GM18519 (cell line): ENCODE data around the gene SDF2.
"Not testable (repeated sequence)": the region's sequence is repeated elsewhere in the genome, so short reads cannot be mapped to it uniquely, and the experiment has no call there.

Source experiments
- ATAC-seq: cut with Tn5 transposase; IDR thresholded peaks from one replicate; pipeline ENCODE4 v1.9.1; 2021; ENCODE audit warnings: mild to moderate bottlenecking, moderate library complexity; ENCODE audit not compliant: unreplicated experiment, low FRiP score

SDF2 gene

GRCh38 chr17:28685366-28685765, 23.7 kb upstream of the SDF2 start:
- ATAC-seq, result no peak

DNA sequence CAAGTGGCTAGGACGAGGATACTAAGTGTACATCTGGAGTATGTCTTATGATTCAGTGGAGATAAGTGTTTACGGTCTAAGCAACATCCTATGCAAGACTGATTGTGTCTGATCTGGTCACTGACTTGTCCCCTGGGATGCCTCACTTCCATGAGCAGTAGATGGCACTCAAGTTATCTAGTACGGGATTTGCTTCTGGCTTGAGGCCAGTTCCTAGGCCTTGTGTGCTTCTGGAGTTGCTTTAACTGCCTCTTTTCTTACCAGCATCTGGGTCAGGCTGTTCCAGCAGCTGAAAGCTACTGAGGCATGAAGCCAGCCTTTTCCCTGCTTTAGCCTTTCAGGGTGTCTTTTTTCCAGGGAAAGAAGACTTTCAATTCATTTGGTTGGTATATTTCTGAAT, 23.3 kb upstream of the SDF2 start:
- ATAC-seq, result no peak

- ATAC-seq, result no peak
Measured at GRCh38 chr17:28682655-28683054, 20.9 kb upstream of the SDF2 start.

DNA sequence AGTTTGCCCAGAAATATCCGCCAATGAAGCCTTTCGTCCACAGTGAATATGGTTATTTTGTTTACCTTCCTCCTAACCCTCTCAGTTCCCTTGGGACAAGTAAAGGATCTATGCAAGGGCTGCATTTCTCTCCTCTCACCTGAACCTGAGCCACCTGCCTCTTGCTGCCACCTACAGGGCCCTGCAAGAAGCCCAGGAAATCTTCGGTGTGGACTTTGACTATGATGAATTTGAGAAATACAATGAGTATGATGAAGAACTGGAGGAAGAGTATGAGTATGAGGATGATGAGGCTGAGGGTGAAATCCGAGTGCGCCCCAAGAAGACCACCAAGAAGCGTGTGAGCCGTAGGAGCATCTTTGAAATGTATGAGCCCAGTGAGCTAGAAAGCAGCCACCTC, 14.3 kb upstream of the SDF2 start:
- no peak for ATAC-seq

GRCh38 chr17:28675490-28675889, 13.8 kb upstream of the SDF2 start:
- ATAC-seq, result no peak

GRCh38 chr17:28669918-28670317, 8.2 kb upstream of the SDF2 start:
- no peak for ATAC-seq

GRCh38 chr17:28667870-28668269, 6.2 kb upstream of the SDF2 start:
- no peak for ATAC-seq

DNA sequence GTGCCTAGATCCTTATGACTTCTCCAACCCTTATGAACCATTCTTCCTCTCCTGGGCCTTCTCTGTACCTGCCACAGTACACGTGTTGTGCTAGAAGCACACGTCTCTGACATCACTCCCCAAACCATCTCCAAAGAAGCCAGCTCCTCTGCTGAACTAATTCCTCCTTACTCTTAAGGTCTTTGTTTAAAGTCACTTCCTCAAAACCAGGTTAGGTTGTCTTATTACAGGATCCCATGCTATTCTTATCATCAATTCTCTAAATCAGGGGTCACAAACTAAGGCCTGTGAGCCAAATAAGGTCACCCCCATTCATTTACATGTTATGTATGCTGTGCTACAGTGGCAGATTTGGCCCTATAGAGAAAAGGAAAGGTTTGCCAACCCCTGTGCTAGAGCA, 4.3 kb upstream of the SDF2 start:
- ATAC-seq, result no peak

GRCh38 chr17:28663723-28664122, 2.0 kb upstream of the SDF2 start:
- no peak for ATAC-seq

DNA sequence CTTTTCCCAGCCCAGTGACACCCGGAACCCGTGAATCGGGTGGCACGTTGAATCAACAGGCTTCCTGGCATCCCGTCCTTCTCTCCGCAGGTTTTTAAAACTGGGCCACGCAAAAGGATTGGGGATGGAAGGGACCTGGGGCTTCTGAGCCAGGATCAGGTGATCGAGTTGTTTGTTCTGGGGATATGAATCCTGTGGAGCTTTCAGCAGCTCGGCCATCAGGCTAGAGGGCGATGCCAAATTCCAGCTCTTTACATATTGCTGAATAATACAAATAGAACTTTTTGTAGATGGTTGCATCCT, 772 bp upstream of the SDF2 start:
- no peak for ATAC-seq

DNA sequence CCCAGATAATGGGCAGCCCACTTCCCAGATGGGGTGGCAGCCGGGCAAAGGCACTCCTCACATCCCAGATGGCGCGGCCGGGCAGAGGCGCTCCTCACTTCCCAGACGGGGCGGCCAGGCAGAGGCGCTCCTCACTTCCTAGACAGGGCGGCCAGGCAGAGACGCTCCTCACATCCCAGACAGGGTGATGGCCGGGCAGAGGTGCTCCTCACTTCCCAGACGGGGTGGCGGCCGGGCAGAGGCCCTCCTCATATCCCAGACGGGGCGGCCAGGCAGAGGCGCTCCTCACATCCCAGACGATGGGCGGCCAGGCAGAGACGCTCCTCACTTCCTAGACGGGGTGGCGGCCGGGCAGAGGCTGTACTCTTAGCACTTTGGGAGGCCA, 2.2 kb downstream of the SDF2 start:
- ATAC-seq, result not testable (repeated sequence)

- ATAC-seq, result not testable (repeated sequence)
Measured at GRCh38 chr17:28658766-28659496, 2.8 kb downstream of the SDF2 start.

DNA sequence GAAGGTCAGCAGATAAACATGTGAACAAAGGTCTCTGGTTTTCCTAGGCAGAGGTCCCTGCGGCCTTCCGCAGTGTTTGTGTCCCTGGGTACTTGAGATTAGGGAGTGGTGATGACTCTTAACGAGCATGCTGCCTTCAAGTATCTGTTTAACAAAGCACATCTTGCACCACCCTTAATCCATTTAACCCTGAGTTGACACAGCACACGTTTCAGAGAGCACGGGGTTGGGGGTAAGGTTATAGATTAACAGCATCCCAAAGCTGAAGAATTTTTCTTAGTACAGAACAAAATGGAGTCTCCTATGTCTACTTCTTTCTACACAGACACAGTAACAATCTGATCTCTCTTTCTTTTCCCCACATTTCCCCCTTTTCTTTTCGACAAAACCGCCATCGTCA, 3.4 kb downstream of the SDF2 start:
- not testable (repeated sequence) for ATAC-seq

GRCh38 chr17:28657756-28658155, 4.0 kb downstream of the SDF2 start:
- no peak for ATAC-seq

DNA sequence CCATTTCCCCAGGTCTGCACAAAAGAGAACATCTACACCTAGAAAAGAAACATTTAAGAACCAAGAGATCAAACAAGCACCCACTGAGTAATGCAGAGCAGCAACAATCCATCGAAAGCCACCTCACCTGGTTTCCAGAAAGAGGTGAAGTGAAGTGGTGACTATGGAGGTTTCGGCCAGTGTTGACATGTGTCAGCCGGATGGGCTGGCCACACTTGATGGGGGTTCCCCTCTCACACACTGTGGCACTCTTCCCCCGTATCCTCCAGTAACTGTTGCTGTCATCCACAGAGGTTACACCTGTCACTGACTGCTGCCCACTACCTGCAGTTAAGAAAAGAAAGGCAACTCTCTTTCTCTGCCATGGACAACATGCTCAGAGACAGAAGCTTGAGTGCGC, 6.5 kb downstream of the SDF2 start:
- ATAC-seq, result no peak

- ATAC-seq, result no peak
Measured at GRCh38 chr17:28648698-28649097, 13.0 kb downstream of the SDF2 start.

- no peak for ATAC-seq
Measured at GRCh38 chr17:28646039-28646754, 15.5 kb downstream of the SDF2 start.

DNA sequence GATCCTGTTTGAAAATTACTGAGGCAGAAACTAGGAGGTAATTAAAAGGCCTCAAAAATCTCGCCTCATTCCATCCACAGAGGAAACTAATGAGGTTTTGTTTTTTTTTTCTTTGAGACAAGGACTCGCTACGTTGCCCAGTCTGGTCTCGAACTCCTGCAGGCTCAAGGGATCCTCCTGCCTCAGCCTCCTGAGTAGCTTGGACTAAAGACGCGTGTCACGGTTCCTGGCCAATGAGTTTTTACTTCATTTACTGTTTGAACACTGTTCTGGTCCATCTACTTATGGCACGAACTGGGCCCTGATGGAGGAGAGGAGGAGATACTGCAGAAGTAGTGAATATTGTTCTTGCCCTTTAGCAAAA, 16.1 kb downstream of the SDF2 start:
- ATAC-seq, result no peak

GRCh38 chr17:28644787-28645575, 16.7 kb downstream of the SDF2 start, which contains the start of gene BLTP2:
BLTP2 (minus strand) TSS chr17:28645158; CDS start chr17:28645056, 102 bp downstream.
- peak; percentile 69 for ATAC-seq

- no peak for ATAC-seq
Measured at GRCh38 chr17:28643983-28644786, 17.5 kb downstream of the SDF2 start.

DNA sequence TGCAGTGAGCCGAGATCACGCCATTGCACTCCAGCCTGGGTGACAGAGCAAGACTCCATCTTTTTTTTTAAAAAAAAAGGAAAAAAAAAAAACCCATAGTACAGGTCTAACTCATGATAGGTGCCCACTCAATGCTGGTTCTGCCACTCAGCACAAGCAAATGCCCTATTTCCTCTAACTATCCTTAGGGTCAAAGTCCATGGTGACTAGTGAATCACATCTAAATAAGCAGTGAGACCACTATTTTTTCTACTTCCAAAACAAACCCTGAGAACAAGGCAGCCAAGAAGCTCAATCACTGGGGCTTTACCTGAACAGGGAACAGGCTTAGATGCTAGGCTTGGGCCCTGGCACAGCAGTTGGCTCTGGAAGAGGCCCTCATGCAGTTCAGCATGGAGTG, 20.1 kb downstream of the SDF2 start:
- no peak for ATAC-seq
